Transverse colon (tissue), 4 donors: ENCODE results near the gene UXT.

Experiments used
- CTCF ChIP-seq, 5 experiments: fragments of 200-600 bp in 3 of 5; fragments of 450-650 bp in 2 of 5; sonication (generic) in 3 of 5; IDR thresholded peaks; 1 replicate in 2 of 5; 2 replicates in 3 of 5; pipeline ENCODE4 v1.5.1; 2016 to 2017; ENCODE audit warnings: antibody characterized with exemption in 5 of 5, inconsistent platforms in 3 of 5, mild to moderate bottlenecking in 2 of 5, moderate library complexity in 1 of 5
- POLR2A ChIP-seq: fragments of 450-650 bp; IDR thresholded peaks from one replicate; pipeline ENCODE4 v1.6.1; 2016; ENCODE audit warnings: antibody characterized with exemption, mild to moderate bottlenecking, moderate library complexity
- POLR2AphosphoS5 ChIP-seq, 3 donors: sonication (generic); formaldehyde crosslinking; IDR thresholded peaks; one replicate each; pipeline ENCODE4 v1.6.1; 2016; ENCODE audit warnings: antibody characterized with exemption in 3 of 3

- TF ChIP-seq CTCF (IDR thresholded peaks at IDR 0.05), result no peak
- no peak for TF ChIP-seq POLR2A
- TF ChIP-seq POLR2AphosphoS5 (IDR thresholded peaks at IDR 0.05), result no peak
These were observed 48.2 kb upstream of the UXT start for GRCh38 chrX:47707031-47707780.
